ENCODE data around the gene PLEKHA8. TPM values are rescaled to one million over a fixed set of nuclear protein-coding genes. Genes with fewer than 3 reads are reported as not detected.

Gene PLEKHA8
- total RNA-seq, 1 donor from 2014 or later = 14.4 TPM

DNA sequence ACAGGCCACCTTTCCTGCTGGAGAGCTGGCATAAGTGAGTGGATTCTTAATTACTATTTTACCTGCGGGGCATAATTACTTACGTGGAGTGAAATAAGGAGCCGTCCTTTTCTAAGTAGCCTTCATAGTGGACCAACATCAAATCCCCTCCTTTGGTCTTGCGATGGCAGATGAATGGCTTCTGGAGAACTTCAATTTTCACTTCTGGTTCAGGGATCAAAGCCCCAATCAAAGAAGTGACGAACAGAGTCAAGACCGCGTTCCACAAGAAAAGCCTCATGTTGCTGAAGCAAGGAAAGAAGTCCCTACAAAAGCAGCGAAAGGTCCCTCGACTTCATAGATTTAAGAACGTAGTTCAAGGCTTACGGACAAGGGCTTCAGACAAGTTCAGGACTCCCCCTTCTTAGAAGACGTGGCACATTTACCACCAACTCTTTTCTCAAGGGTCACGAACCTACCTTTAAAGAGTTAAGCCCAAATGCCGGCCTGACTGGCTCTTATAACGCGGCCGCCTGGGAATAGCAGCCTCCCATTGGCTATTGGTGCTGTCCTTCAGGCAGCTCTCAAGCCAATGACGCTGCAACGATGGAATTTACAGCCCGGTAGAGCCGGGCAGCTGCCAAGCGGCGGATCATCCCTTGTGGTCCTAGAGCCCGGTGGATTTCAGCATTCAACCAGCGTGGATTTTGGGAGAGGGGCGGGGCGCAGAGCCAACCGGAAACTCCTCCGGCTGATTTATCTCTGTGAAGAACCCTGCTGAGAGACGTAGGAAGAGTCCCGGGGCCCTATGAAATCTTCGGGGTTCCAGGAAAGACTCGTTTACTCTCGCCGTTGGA is 1.8 kb upstream of the PLEKHA8 start, which contains the start of gene FKBP14:
TSS of gene FKBP14 (minus strand) at position 474 of the 836 bp plus-strand sequence. CDS start at position 280, 194 bp downstream.
- peak; percentile 100 for DNase-seq

DNA sequence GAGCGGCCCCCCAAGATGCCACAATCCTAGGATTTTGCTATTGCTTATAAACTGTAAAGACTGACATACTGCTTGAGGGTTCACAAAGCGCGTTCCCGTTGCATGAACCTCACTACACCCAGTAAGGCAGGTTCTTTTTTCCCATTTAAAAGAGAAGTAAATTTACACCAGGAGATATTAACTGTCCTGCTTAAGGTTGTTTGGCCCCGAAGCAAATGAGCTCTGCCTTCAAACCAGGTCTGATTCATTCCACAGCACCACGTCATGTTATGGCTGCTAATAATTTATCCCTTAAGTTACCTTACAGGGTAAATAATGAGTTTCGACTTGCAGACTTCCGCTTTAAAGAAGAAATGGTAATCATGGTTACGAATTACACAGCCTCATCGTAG is 1.2 kb upstream of the PLEKHA8 start:
- DNase-seq = no peak

DNA sequence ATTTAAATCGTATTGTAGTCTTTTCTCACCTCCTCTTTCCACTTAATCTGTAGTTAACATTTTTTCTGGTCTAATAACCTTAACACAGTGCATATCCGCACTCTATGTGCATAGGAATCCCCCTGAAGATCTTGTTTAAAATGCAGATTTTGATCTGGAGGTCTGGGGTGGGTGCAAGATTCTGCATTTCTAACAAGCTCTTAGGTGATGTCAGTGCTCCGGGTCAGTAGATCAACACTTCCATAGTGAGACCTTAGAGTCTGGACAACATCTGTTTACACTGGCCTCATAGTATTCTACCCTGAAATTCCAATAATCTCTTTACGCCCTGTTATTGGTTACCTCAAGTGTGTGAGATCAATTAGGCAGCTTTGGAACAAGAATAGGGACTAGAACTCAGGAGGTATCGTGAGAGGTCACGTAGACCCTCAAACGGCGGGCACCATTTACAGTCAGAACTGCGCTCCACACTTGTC is 434 bp upstream of the PLEKHA8 start:
- peak; percentile 51 for DNase-seq

DNA sequence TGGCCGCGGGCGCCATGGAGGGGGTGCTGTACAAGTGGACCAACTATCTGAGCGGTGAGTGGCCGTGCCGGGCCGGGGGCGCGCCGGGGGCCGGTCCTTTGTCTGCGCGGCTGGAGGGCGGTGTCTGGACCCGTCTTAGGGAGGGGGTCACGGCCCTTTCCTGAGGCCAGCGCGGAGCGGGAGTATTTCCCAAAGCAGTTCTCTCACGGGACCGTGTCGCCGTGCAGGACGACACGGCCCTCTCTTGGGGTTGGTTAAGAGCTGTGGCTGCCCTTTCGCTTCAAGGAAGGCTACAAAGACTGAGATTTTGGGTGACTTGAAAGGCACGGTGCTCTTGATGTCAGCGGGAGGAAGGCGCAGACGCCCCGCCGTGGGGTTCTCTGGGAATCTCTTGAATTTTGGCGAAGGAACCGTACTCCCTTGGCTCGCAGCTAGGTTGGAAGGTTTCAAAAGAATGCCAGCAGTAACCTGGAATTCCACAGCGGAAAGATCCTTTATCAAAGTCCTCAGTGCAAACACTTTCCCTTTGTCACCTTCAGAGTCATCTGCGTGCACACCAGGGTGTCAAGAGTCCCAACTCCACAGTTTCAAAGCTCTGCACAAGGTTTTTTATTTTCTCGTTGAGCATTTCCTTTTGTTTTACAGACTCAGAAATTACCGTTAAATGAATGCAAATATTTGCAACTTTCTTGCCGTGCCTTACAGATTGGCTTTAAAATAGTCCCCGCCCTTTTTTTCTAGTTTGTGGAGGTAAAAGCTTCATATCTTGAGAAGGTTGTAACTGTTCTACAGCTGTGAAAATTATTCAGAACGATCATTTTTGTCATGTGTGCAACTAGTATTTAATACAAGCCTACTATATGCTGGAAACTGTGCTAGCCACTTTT is 780 bp downstream of the PLEKHA8 start:
- DNase-seq = peak; percentile 63

DNA sequence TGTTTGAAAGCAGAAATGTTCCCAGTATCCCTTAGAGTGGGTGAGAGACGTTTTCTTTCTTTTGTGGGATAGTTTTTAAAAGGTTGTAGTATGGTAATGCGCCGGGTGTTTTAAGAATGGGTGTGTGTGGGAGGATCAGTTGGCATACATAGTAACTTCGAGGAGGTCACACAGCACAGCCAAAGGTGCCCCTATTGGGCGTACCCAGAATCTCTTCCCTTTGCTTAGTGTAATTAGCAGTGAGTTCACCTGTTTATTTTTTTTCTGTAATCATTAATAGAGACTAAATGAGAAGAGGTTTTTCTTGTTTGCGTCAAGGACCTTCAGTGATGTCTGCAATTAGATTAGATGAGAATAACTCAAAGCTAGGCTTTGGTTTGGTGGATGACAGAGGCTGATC is 1.5 kb downstream of the PLEKHA8 start:
- peak; percentile 23 for DNase-seq

DNA sequence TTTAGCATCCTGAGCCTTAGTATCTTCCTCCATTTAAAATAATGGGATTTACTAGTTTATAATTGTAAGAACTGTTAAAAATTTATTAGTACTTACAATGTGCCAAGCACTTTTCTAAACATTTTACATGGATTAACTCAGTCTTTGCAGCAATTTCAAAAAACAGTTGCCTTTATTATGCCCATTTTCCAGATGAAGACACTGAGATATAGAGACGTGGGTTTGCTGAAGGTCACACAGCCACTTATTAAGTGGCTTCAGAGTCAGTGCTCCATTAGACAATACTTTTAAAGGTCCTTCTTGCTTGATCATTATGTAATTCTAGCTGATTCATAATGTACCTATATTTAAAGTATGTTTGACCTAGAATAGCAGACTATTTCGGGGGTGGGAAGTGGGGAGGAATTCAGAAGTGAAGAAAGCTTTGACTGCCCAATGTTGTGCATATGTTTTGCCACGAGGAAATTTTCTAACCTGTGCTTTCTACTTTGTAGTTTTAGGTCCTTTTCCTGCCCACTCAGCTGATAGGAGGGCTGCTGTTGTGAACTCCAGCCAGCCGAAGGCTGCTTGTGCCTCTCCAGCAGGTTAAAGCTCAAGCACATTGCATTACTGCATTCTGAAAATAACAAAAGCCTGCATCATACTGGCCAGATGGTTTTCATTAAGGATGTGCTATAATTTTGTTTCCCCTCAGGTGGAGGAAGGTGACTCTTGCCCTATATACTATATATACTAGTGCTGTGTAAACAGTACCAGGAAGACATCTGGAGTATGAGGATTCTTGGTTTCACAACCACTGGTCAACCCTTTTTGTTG is 4.3 kb downstream of the PLEKHA8 start:
- DNase-seq = peak; percentile 47

DNA sequence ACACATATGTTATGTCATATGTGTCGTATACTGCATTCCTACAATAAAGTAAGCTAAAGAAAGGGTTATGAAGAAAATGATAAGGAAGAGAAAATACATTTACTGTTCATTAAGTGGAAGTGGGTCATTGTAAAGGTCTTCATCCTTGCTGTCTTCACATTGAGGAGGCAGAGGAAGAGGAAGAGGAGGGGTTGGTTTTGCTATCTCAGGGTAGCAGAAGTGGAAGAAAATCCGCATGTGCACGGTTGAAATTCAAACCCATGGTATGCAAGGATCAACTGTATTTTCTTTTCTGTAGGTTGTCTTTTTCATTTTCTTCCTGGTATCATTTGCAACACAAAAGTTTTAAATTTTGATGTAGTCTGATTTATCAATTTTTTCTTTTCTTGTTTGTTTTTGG is 6.3 kb downstream of the PLEKHA8 start:
- no peak for DNase-seq

DNA sequence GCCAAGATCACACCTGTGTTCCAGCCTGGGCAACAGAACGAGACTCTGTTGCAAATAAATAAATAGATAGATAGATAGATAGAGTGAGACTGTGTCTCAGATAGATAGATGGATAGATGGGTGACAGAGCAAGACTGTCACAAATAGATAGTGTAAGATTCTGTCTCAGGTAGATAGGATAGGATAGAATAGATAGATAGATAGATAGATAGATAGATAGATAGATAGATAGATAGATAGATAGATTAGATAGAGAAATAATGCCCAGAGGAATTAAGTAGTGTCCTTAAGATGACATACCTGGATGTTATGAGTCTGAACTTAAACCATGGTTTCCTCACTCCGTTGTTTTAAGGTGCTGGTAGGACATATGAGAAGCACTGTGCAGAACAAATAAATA is 8.0 kb downstream of the PLEKHA8 start:
- no peak for DNase-seq

DNA sequence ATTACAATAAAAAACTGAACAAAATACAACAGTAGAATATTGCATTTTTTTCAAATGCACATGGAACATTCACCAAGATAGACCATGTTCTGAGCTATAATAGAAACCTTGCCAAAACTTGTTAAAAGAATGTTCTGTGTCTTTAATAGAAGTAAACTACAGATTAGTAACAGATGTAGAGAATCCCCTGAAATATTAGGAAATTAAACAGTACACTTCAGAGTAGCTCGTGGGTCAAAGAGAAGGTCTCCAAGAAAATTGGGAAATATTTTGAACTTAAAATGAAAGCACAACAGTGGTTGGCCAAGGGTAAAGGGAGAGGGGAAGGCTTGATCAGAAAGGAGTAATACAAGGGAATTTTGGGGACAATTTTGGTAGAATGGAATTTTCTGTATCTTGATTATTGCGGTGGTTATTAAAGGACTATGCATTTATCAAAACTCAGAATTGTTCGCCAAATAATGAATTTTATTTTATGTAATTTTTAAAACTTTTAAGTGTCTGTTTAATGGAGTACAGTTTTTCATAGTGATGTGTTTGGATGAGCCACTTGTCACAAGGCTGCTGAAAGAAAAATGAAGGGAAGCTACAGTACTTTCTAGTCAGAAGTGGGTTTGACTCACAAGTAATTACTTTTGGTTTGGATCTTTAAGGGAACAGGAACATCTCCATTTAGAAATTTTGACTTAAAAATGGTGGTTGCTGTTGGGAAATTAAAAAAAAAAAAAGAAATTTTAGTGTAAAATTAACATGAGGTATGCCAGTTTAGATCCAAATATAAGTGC is 10.2 kb downstream of the PLEKHA8 start:
- peak; percentile 24 for DNase-seq

DNA sequence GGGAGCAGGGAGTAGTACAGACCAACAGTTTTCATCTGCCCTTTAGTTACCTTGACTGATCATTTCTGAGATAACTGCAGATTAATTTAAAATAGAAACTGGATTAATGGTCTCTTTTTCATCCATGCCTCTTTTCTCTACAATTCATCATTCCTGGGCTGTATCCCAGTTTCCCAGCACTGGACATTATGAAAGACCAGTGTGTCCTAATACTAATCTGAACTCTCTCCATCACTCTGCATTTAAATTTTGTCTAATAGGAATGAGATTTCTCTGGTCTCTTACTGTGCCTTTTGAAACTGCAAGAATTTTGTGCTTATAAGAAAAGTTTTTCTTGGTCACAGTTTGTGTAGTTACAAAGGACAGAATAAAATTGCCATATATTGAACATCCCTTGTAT is 12.7 kb downstream of the PLEKHA8 start:
- no peak for DNase-seq

DNA sequence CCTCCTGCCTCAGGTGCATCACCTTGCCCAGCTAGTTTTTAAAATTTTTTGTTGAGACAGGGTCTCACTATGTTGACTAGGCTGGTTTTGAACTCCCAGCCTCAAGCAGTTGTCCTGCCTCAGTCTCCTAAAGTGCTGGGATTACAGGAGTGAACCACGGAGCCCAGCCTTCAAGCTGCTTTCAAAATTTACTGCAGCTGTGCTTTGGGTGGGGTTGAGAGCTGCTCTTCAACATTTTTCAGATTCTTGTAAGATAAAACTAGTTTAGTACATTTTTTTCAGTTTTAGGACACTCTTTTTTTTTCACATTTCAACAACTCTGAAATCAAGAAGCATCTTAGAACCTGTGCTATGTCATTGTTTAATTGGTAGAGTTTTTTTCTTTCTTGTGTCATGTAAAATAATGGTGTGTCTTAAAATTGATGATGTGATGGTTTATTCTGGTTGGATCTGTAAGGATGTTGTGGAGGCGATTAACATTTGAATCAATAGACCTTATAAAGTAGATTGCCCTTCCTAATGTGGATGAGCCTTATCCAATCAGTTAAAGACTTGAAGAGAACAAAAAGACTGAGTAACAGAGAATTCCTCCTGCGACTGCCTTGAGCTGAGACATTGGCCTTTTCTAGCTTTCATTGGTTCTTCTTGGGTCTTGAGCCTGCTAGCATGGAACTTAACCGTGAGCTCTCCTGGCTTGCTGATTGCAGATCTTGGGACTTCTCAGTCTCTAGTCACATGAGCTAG is 13.5 kb downstream of the PLEKHA8 start:
- no peak for DNase-seq

DNA sequence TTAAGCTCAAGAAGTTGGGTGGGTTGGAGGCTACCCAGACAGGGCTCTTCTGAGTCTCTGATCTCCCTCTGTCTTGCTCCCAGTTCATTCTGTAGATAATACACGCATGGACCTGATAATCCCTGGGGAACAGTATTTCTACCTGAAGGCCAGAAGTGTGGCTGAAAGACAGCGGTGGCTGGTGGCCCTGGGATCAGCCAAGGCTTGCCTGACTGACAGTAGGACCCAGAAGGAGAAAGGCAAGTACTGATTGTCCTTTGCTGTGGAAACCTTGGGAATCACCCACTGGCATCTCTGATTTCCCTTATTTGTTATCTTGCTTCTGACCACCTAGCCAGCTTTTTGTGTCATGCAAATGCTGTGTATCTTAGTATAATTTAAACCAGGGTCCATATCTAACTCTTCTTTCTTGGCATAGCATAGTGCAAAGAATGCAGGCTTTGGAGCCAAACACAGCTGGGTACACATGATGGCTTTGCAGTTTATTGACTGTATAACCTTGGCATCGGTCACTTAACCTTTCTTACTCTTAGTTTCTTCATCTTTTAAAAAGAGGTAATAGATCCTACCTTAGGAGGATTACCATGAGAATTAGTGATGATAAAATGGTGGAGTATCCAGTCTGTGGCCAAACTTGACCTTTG is 18.0 kb downstream of the PLEKHA8 start:
- no peak for DNase-seq

DNA sequence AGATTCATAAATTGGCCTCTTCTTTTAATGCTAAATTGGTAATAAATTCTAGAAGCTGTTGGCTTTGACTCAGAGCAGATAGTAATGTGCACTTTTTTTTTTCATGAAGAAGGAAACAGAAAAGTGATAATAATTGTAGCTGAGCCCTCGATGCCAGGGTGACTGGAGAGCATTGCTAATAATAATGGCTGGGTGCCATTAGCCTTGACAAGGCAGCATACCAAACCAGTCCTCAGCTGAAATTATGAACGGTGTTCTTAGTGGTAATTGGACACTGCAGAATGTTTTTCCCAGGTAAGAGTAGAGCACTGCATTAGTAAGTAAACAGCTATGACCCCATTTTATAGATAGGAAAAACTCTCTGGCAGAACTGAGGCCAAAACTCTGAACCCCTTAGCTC is 18.9 kb downstream of the PLEKHA8 start:
- DNase-seq = no peak

DNA sequence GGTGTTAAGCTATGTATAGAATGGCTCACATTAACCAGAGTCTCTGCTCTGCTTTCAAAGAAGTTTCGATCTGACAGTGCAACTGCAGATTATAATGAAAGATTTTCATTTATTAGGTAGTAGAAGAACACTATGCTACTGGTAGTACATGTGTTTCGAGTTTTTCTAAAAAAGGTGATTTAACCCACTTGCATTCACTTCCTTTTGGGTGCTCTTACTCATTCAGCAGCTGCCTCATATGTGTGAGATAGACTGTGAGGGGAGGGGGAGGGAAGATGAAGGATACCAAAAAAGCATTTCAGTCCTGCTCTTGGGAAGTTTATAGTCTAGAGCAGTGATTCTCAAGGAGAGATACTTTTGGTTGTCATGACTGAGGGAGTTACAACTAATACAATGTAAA is 20.4 kb downstream of the PLEKHA8 start:
- DNase-seq = no peak

DNA sequence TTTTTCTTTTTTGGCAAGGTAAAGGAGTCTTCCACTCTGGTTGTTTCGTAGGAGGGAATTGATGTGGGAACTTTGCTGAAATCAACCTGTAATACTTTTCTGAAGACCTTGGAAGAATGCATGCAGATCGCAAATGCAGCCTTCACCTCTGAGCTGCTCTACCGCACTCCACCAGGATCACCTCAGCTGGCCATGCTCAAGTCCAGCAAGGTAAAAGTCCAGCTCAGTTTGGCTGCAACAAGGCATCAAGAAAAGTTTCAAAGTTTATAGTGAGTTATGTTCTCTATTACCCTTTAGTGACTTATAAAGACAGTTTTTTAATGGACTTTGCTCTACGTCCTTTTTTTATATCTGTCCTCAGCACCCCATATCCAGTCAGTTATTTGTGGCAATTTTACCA is 21.0 kb downstream of the PLEKHA8 start:
- no peak for DNase-seq

DNA sequence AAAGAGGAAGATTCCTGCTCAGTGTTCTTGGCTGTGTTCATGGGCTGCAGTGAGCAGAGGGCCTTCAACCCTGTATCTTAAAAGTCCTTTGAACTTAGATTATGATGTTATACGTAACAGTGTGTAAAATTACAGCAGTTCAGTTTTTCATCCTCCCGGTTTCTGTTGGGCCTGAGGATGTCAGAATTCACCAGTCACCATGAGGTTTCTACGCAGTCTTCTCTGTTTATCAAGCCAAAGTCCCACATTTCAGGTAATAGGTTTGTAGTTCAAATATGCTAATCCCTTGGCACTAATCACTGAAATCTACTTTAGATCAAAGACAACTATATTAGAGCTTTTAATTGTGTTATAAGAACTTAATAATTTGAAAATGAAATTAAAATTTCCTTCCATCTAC is 24.9 kb downstream of the PLEKHA8 start:
- no peak for DNase-seq

DNA sequence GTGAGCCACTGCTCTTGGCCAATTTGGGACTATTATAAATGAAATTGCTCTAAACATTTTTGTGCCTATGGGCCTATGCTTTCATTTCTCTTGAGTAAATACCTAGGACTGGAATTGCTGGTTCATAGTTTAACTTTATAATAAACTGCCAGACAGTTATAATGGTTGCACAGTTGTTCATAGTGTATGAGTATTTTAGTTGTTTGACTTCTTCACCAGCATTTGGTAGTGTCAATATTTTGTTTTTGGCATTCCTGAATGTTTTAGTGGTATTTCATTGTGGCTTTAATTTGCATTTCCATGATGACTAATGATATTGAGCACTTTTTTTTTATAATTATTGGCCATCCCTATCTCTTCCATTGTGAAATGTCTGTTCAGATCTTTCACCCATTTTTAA is 29.5 kb downstream of the PLEKHA8 start:
- no peak for DNase-seq

DNA sequence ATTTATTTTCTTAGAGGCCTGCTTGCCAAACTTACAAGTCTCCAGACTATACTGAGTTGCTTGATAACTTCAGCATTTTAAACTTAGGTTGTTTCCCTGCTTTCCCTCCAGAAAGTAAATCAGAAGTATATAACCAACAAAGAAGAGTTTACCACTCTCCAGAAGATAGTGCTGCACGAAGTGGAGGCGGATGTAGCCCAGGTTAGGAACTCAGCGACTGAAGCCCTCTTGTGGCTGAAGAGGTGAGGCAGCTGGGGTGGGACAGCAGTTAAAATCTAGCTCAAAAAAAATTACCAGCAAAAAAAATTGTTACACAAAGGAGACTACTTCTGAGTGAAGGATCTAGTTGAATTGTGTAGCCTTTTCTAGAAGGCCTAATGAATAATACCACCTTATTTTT is 33.6 kb downstream of the PLEKHA8 start:
- DNase-seq = peak; percentile 37

DNA sequence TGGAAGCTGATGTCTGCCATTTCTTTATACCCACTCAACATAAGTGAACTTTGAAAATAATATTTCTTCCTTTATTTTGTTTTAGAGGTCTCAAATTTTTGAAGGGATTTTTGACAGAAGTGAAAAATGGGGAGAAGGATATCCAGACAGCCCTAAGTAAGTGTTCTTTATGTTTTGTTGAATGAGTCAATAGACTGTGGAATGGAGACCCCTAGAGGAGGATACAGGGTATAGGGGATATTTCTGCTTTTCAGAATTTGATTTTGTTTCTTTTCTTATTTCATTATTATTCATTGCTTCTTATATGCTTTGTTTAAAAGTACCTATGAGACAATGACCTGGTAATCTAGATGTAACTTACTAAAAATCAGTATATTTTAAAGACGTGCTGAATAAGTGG is 34.4 kb downstream of the PLEKHA8 start:
- peak; percentile 74 for DNase-seq

DNA sequence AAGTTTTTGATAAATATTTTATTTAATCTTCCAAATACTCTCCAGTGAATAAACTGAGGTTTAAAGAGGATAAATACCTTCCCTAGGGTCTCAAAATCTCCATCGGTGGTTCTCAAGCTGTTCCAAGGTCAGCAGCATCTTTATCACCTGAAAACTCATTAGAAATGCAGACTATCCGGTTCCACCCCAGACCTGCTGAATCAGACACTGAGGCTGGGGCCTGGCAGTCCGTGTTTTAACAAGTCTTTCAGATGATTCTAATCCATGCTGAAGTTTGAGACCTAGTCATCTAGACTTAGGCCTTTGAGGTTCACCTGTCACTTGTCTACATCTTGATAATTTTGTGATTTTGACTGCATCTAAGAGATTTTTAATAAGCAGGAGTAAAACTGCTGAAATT is 37.5 kb downstream of the PLEKHA8 start:
- DNase-seq = no peak

Measured in tongue (tissue), 2 donors.